PC-9 (cell line): ENCODE data around the gene INPP5A. TPM values are rescaled to one million over a fixed set of nuclear protein-coding genes. Genes with fewer than 3 reads are reported as not detected.

Experiments
- BruUV-seq: library from RNA; stranded (reverse); fragments of 400-500 nt; replicated peaks from 2 replicates; lab custom pipeline; 2021; lab: Mats Ljungman, UMichigan
- CTCF ChIA-PET: fragments of 300-600 bp; sonication (Branson Sonifier 250); formaldehyde crosslinking; loops from one replicate; lab custom pipeline; 2022; ENCODE audit warnings: antibody characterized with exemption; lab: Charles Lee
- POLR2A ChIA-PET: fragments of 300-600 bp; sonication (Branson Sonifier 250); formaldehyde crosslinking; loops from one replicate; lab custom pipeline; 2022; ENCODE audit warnings: antibody characterized with exemption; ENCODE audit not compliant: unreplicated experiment; lab: Charles Lee
- DNase-seq, 2 experiments: peaks; one replicate each; pipeline versions ENCODE4 v3.0.0 to v3.0.0-alpha.2; 2015 to 2022; ENCODE audit warnings: mixed read lengths in 1 of 2
- H2AFZ ChIP-seq: fragments of 200-600 bp; sonication (generic); 2 replicates; pipeline ENCODE4 v1.8.1; 2017; ENCODE audit warnings: antibody characterized with exemption
- H3F3A ChIP-seq: fragments of 200-600 bp; sonication (generic); 2 replicates; pipeline ENCODE4 v1.8.1; 2017; ENCODE audit warnings: antibody characterized with exemption, mild to moderate bottlenecking, low read depth; ENCODE audit not compliant: insufficient read depth
- H3K27ac ChIP-seq: fragments of 200-600 bp; sonication (generic); 2 replicates; pipeline ENCODE4 v1.6.1; 2016; ENCODE audit warnings: mixed run types
- H3K27me3 ChIP-seq: fragments of 200-600 bp; sonication (generic); 2 replicates; pipeline ENCODE4 v1.6.1; 2016; ENCODE audit warnings: low read depth, mixed run types; ENCODE audit not compliant: insufficient read depth
- H3K36me3 ChIP-seq: fragments of 200-600 bp; sonication (generic); 2 replicates; pipeline ENCODE4 v1.6.1; 2016; ENCODE audit warnings: low read depth, mixed run types
- H3K4me1 ChIP-seq: fragments of 200-600 bp; sonication (generic); replicated peaks from 2 replicates; pipeline ENCODE4 v1.6.1; 2016; ENCODE audit warnings: mixed run types; ENCODE audit not compliant: insufficient read depth
- H3K4me2 ChIP-seq: fragments of 200-600 bp; sonication (generic); 2 replicates; pipeline ENCODE4 v1.6.1; 2017; ENCODE audit warnings: mixed run types
- H3K4me3 ChIP-seq: fragments of 200-600 bp; sonication (generic); 2 replicates; pipeline ENCODE4 v1.6.1; 2016; ENCODE audit warnings: mixed run types
- H3K79me2 ChIP-seq: fragments of 200-600 bp; sonication (generic); 2 replicates; pipeline ENCODE4 v1.6.1; 2017; ENCODE audit warnings: low read depth, mixed run types
- H3K9me2 ChIP-seq: fragments of 200-600 bp; sonication (generic); 2 replicates; pipeline ENCODE4 v1.8.1; 2017; ENCODE audit warnings: mild to moderate bottlenecking; ENCODE audit not compliant: insufficient read depth
- H3K9me3 ChIP-seq: fragments of 200-600 bp; sonication (generic); 2 replicates; pipeline ENCODE4 v1.8.1; 2016; ENCODE audit warnings: low read depth; ENCODE audit not compliant: insufficient read depth
- H4K20me1 ChIP-seq: fragments of 200-600 bp; sonication (generic); 2 replicates; pipeline ENCODE4 v1.8.1; 2017; ENCODE audit not compliant: insufficient read depth
- EZH2 ChIP-seq: fragments of 200-600 bp; sonication (generic); IDR thresholded peaks from 2 replicates; pipeline ENCODE4 v1.8.0; 2017; ENCODE audit warnings: antibody characterized with exemption, low read depth
- intact Hi-C: fragments of 100-400 bp; cut with micrococcal nuclease; formaldehyde crosslinking; loops from one replicate; pipeline ENCODE4 v1.10.0; 2022; ENCODE audit not compliant: unreplicated experiment
- total RNA-seq: library from RNA; stranded (reverse); gene quantifications from 2 replicates; pipeline ENCODE4 v1.2.3, GENCODE V29; 2021
- TF ChIP-seq, protein P1 (sequence below): fragments of 200-600 bp; sonication (generic); conservative IDR thresholded peaks from 2 replicates; pipeline ENCODE4 v1.6.1; 2017; ENCODE audit warnings: mixed run types, antibody characterized with exemption, mild to moderate bottlenecking, moderate library complexity

INPP5A gene
- total RNA-seq, 1 experiment from 2014 or later: 18.4 TPM

DNA sequence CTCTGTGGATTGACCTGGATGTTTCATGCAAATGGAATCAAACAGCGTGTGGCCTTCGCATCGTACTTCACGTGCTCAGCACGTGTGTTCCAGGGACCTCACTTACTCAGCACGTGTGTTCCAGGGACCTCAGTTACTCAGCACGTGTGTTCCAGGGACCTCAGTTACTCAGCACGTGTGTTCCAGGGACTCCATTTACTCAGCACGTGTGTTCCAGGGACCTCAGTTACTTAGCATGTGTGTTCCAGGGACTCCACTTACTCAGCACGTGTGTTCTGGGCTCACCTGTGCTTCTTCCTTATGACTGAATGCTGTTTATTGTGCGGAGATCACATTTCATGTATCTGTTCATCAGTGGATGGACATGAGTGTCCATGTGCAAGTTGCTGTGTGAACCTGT lies 22.0 kb downstream of the INPP5A start:
- Histone ChIP-seq H3K9me2 (no peaks in the 10 kb centered on the region), H3K4me3 (no peak overlapping the region), H3K4me2 (no peak overlapping the region), H3K79me2 (no peaks in the 10 kb centered on the region), H3K27ac (no peak overlapping the region), H3K4me1 (no peaks in the 10 kb centered on the region), H3K36me3 (no peaks in the 10 kb centered on the region), H3K27me3 (no peaks in the 10 kb centered on the region), H3K9me3 (no peaks in the 10 kb centered on the region), H2AFZ (no peak overlapping the region), H4K20me1 (no peaks in the 10 kb centered on the region), H3F3A (no peaks in the 10 kb centered on the region)
- ChIA-PET POLR2A (no interaction called here), CTCF (no interaction called here)
- BruUV-seq: no TSS peak
- no peak for TF ChIP-seq EZH2
- TF ChIP-seq, protein P1, sequence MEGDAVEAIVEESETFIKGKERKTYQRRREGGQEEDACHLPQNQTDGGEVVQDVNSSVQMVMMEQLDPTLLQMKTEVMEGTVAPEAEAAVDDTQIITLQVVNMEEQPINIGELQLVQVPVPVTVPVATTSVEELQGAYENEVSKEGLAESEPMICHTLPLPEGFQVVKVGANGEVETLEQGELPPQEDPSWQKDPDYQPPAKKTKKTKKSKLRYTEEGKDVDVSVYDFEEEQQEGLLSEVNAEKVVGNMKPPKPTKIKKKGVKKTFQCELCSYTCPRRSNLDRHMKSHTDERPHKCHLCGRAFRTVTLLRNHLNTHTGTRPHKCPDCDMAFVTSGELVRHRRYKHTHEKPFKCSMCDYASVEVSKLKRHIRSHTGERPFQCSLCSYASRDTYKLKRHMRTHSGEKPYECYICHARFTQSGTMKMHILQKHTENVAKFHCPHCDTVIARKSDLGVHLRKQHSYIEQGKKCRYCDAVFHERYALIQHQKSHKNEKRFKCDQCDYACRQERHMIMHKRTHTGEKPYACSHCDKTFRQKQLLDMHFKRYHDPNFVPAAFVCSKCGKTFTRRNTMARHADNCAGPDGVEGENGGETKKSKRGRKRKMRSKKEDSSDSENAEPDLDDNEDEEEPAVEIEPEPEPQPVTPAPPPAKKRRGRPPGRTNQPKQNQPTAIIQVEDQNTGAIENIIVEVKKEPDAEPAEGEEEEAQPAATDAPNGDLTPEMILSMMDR: no peak
- intact Hi-C loops: no loop called here
- DNase-seq: no peak

DNA sequence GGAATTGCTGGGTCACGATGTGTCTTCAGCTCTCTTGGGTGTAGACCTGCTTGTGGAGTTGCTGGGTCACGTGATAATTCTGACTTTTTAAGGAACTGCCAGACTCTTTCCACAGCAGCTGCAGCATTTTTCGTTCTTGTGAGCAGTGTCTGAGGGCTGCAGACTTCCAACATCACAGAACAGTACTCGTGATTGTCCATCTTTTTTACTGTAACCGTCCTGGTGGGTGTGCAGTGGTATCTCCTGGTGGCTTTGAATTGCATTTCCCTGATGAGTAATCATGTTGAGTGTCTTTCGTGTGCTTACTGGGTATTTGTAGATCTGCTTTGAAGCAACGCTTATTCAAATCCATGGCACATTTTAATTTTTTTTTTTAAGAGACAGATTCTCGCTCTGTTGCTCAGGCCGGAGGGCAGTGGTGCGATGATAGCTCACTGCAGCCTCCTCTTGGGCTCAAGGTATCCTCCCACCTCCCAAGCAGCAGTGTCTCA lies 22.7 kb downstream of the INPP5A start:
- no TSS peak for BruUV-seq
- TF ChIP-seq EZH2: no peak
- TF ChIP-seq, protein P1: no peak
- POLR2A ChIA-PET: no interaction called here
- H3K36me3 ChIP-seq: no peaks in the 10 kb centered on the region
- H3K4me1 ChIP-seq: no peaks in the 10 kb centered on the region
- DNase-seq: no peak
- H3K27ac ChIP-seq: no peak overlapping the region
- H2AFZ ChIP-seq: no peak overlapping the region
- H3K9me2 ChIP-seq: no peaks in the 10 kb centered on the region
- intact Hi-C loops: no loop called here
- CTCF ChIA-PET: no interaction called here
- H3K79me2 ChIP-seq: no peaks in the 10 kb centered on the region
- no peak overlapping the region for H3K4me3 ChIP-seq
- H3F3A ChIP-seq: no peaks in the 10 kb centered on the region
- no peaks in the 10 kb centered on the region for H3K9me3 ChIP-seq
- no peaks in the 10 kb centered on the region for H3K27me3 ChIP-seq
- no peaks in the 10 kb centered on the region for H4K20me1 ChIP-seq
- no peak overlapping the region for H3K4me2 ChIP-seq

DNA sequence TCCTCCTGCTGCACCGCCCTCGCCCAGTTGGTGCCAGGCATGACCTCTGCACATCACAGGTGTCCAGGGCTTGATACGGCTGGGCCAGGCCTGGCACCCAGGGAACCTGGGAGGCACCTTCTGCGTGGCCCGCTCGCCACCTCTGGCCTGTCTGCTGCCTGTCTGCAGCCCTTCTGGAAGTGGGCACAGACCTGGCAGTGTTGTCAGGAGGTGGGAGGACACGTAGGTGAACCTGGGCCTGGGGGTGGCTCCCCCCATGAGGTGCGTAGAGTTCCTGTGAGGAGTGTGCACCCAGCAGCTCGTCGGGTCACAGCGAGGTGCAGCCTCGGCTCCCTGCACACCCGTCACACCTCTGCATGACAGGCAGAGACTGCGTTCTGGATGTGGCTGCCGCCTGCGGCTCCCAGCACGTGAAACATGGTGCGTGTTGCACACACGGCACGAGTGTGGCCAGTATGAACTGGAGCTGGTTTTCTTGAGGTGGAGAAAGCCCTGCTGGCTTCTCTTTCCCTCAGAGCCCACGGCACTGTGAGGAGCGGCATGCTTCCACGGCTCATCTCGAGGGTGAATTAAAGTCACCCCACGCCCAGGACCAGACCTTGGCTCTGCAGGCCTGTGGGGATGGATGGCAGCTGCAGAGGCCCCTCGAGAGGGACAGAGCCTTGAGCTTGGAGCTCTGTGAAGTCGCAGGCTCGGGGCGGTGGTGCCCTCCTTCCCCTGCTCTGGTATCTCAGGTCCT lies 24.8 kb downstream of the INPP5A start:
- no peaks in the 10 kb centered on the region for H3K9me2 ChIP-seq
- POLR2A ChIA-PET: no interaction called here
- no peaks in the 10 kb centered on the region for H3K79me2 ChIP-seq
- no peaks in the 10 kb centered on the region for H3K4me1 ChIP-seq
- H3K27ac ChIP-seq: no peak overlapping the region
- DNase-seq: no peak
- no peak overlapping the region for H2AFZ ChIP-seq
- H3F3A ChIP-seq: no peaks in the 10 kb centered on the region
- CTCF ChIA-PET: no interaction called here
- H4K20me1 ChIP-seq: no peaks in the 10 kb centered on the region
- TF ChIP-seq EZH2: no peak
- TF ChIP-seq, protein P1: no peak
- no peaks in the 10 kb centered on the region for H3K9me3 ChIP-seq
- H3K27me3 ChIP-seq: no peaks in the 10 kb centered on the region
- no peak overlapping the region for H3K4me3 ChIP-seq
- BruUV-seq: no TSS peak
- no peaks in the 10 kb centered on the region for H3K36me3 ChIP-seq
- intact Hi-C loops: no loop called here
- H3K4me2 ChIP-seq: no peak overlapping the region
